ENCODE data around the gene PTPDC1. TPM values are rescaled to one million over a fixed set of nuclear protein-coding genes. Genes with fewer than 3 reads are reported as not detected.

PTPDC1 gene
- total and polyA plus RNA-seq, 2 of the 8 experiments (the other 6 are each of a cell fraction or from before 2014, with no cell fraction given) = 4.1 to 7.3 TPM

- no peak overlapping the region for H2BK5ac ChIP-seq (ENCODE audit: low read depth, low read length)
- no peak overlapping the region for H3K56ac ChIP-seq (replicated peaks; ENCODE audit: insufficient read length, low read depth, low read length)
- H3K23me2 ChIP-seq (ENCODE audit: low read depth, low read length) = no peaks in the 10 kb centered on the region
- no peaks in the 10 kb centered on the region for H3K79me2 ChIP-seq (ENCODE audit: control insufficient read depth in 1 of 2, insufficient read depth in 2 of 2, low read length in 2 of 2)
- H3K4me3 ChIP-seq (ENCODE audit: extremely low read depth in 1 of 4, insufficient read depth in 2 of 4, low read depth in 3 of 4, low read length in 4 of 4) = no peak overlapping the region
- H3K14ac ChIP-seq (ENCODE audit: insufficient read length) = no peak overlapping the region
- H2BK120ac ChIP-seq (replicated peaks; ENCODE audit: low read depth, low read length) = no peak overlapping the region
- H2AFZ ChIP-seq (ENCODE audit: low read length) = no peak overlapping the region
- H2BK20ac ChIP-seq (ENCODE audit: low read length) = no peak overlapping the region
- no peak overlapping the region for H2BK15ac ChIP-seq (ENCODE audit: low read length)
- H3K23ac ChIP-seq (ENCODE audit: insufficient read length) = no peak overlapping the region
- 0 out of 7 replicates have a peak, but pooled peaks cover 0 to 2% (median 0%) of the 10 kb centered on the region in 4 experiments for H3K4me1 ChIP-seq (replicated peaks in 1 of 4; ENCODE audit: control insufficient read depth in 3 of 4, insufficient read depth in 4 of 4, low read length in 3 of 4)
- H3K9me3 ChIP-seq (ENCODE audit: insufficient read depth in 2 of 2, low read depth in 1 of 2, low read length in 1 of 2) = no peaks in the 10 kb centered on the region
- no peak overlapping the region for H2BK12ac ChIP-seq (ENCODE audit: low read depth, low read length)
- FAIRE-seq (no peak), DNase-seq (ENCODE audit: low read depth in 1 of 2, low spot score in 2 of 2) (no peak)
- no peaks in the 10 kb centered on the region for H4K20me1 ChIP-seq (replicated peaks in 1 of 2; ENCODE audit: control insufficient read depth in 1 of 2, insufficient read depth in 2 of 2, low read length in 2 of 2)
- H3K4ac ChIP-seq (replicated peaks; ENCODE audit: insufficient read length, low read depth, low read length) = no peak overlapping the region
- no peaks in the 10 kb centered on the region for H3K79me1 ChIP-seq (ENCODE audit: low read depth, low read length)
- 80% methylated on average over 2 of the region's 2 CpGs; no CpG with 5 or more reads in 1 of the 2 experiments for WGBS, 2 experiments (ENCODE audit: extremely low coverage in 1 of 2, insufficient coverage in 1 of 2, insufficient read length in 1 of 2, insufficient replicate concordance in 2 of 2, low coverage in 1 of 2, low lambda C conversion rate in 2 of 2, missing lambda C conversion rate in 1 of 2)
- H3K4me2 ChIP-seq (ENCODE audit: insufficient read depth in 1 of 2, low read depth in 2 of 2, low read length in 2 of 2) = no peak overlapping the region
- no peaks in the 10 kb centered on the region for H3K36me3 ChIP-seq (ENCODE audit: control insufficient read depth in 2 of 4, insufficient read depth in 4 of 4, low read length in 3 of 4)
- no peak overlapping the region for H3K9ac ChIP-seq (replicated peaks in 1 of 4; ENCODE audit: extremely low read depth in 1 of 4, low read depth in 3 of 4, low read length in 3 of 4)
- ChIA-PET CTCF (ENCODE audit: partially characterized antibody) (no interaction called here), POLR2A (ENCODE audit: partially characterized antibody) (interaction anchor here (0.7 to 3.5 kb wide), 4 partner anchors 10 to 57 kb away, joined by 3 to 14 read pairs (median 5); no protein-coding TSS in a partner anchor)
- no peaks in the 10 kb centered on the region; a peak in 1 of 7 replicates for H3K27me3 ChIP-seq (replicated peaks in 1 of 4; ENCODE audit: control insufficient read depth in 3 of 4, extremely low read depth in 1 of 4, insufficient read depth in 3 of 4, low read length in 3 of 4)
- TF ChIP-seq GABPA (IDR thresholded peaks at IDR 0.05; ENCODE audit: borderline replicate concordance, insufficient read depth, low read length) (no peak), NANOG (IDR thresholded peaks at IDR 0.05; ENCODE audit: insufficient read depth, low read depth, low read length, poor library complexity, severe bottlenecking) (no peak), POLR2AphosphoS5 (IDR thresholded peaks at IDR 0.05; ENCODE audit: low read depth, low read length) (no peak), POU5F1 (IDR thresholded peaks at IDR 0.05; ENCODE audit: low read depth, low read length) (no peak), SIX5 (IDR thresholded peaks at IDR 0.05; ENCODE audit: low read depth, low read length) (no peak), KDM1A (IDR thresholded peaks at IDR 0.05; ENCODE audit: borderline replicate concordance, low read length) (no peak)
- no peak overlapping the region for H4K8ac ChIP-seq (ENCODE audit: extremely low read depth, insufficient read depth, low read length)
- H4K91ac ChIP-seq (replicated peaks; ENCODE audit: insufficient read length, low read length) = no peak overlapping the region
- no peak overlapping the region for H3K18ac ChIP-seq (ENCODE audit: extremely low read depth, low read length)
- no peak overlapping the region for H3K27ac ChIP-seq (ENCODE audit: low read depth, low read length)
- H4K5ac ChIP-seq (ENCODE audit: insufficient read length, low read depth, low read length) = no peak overlapping the region
- H2AK5ac ChIP-seq (ENCODE audit: low read depth, low read length) = no peak overlapping the region
Observed at GRCh38 chr9:94111446-94111845, 27.2 kb downstream of the PTPDC1 start.
